GM18511 (cell line): Measurements from ENCODE around the gene LIMK2.
"Not testable (repeated sequence)": the region's sequence is repeated elsewhere in the genome, so short reads cannot be mapped to it uniquely, and the experiment has no call there.

Source experiments
- ATAC-seq: cut with Tn5 transposase; IDR thresholded peaks from one replicate; pipeline ENCODE4 v1.9.1; 2021; ENCODE audit warnings: mild to moderate bottlenecking, moderate library complexity; ENCODE audit not compliant: unreplicated experiment

The LIMK2 gene

GRCh38 chr22:31210556-31211421, 1.3 kb upstream of the LIMK2 start:
- ATAC-seq, result no peak

- no peak for ATAC-seq
Observed at GRCh38 chr22:31211482-31211861, 626 bp upstream of the LIMK2 start.

DNA sequence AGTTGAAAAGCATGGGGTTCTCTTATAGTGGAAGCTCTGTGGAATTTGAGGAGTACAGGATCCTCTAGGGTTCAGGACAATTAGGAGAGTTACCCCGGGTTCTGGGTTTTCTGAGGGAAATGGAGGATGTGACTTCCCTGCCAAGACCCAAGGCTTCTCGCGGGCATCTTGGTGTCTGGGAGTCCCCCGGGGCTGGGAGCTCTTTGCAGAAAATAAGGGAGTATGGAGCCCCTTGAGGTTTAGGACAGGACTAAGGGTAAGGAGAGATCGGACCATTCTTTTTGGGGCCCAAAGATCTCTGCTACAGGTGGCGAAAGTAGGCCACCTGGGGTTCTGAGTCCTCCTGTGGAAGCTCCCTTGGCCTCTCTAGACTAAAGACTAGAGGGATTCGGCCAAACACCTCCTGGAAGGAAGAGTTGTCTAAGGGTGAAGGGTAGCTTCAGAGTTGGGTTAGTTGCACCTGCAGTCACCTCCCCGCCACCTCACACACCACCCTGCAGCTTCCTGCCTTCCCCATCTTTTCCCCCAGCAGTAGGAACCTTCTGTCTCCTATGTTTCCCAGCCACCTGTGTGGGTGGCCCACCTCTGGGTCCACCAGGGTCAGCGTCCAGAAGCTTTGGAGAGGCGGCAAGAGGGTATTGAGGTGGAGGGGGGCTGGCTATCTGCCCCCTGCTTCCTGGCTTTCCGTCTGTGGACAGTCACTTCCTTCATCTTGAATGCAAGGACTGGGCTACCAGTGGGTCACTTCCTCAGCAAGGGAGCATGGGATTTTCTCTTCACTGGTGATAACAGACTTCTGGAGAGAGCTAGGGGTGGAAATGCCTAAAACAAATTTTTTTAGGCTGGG, 908 bp downstream of the LIMK2 start:
- no peak for ATAC-seq

DNA sequence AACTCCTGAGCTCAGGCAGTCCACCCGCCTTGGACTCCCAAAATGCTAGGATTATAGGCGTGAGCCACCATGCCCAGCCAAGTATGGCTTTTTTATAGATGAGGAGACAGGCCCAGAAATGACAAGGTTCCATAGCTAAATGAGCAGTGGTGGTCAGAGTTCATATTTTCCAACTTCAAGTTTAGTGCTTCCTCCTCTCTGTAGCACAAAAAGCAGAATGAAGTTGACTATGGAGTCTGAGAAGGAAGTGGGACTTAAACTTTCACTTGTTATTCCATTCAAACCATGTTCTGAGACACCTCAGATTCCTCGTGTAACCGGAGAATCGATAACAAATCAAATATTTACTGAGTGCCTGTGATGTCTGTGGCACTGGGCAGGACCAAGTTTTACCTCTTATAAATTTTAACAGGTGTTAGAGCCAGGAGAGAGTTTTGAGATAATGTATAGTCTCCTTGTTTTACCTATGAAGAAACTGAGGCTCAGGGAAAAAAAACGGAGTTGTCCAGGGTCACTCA, 3.0 kb downstream of the LIMK2 start:
- ATAC-seq, result no peak

GRCh38 chr22:31218565-31219262, 6.6 kb downstream of the LIMK2 start:
- no peak for ATAC-seq

- ATAC-seq, result no peak
Observed at GRCh38 chr22:31221084-31221483, 9.0 kb downstream of the LIMK2 start.

GRCh38 chr22:31222736-31223135, 10.6 kb downstream of the LIMK2 start:
- ATAC-seq, result no peak

GRCh38 chr22:31223786-31224191, 11.7 kb downstream of the LIMK2 start:
- no peak for ATAC-seq

GRCh38 chr22:31224691-31225090, 12.6 kb downstream of the LIMK2 start:
- not testable (repeated sequence) for ATAC-seq

- no peak for ATAC-seq
Observed at GRCh38 chr22:31227186-31227585, 15.1 kb downstream of the LIMK2 start.

DNA sequence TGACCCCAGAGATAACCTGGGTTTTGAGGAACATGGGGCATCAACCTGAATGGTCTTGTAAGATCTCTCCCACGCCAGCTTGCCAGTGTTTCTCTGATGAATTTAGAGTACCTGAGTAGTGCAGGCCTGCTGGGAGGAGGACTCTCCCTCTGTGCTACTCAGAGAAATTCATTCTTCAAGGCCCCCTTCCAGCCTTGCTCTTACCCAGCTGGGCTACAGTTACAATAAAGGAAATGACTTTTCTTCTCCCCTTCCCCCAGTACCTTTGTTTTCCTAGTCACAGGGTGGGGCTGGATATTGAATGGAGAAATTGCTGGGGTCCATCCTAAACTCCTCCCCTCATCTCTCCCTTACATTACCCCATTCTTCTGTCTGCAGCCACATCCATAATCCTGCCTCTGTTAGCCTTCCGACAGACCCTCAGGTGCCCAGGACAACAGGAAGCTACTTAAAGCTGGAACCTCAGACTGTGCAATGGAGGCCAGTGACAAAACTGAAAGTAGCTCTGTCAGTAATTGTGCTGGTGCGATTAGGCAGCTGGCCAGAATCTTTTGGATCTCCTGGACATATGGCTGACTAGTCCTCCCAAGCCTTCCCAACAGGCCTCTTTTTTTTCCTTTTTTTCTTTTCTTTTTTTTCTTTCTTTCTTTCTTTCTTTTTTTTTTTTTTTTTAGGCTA, 17.4 kb downstream of the LIMK2 start:
- ATAC-seq, result no peak

DNA sequence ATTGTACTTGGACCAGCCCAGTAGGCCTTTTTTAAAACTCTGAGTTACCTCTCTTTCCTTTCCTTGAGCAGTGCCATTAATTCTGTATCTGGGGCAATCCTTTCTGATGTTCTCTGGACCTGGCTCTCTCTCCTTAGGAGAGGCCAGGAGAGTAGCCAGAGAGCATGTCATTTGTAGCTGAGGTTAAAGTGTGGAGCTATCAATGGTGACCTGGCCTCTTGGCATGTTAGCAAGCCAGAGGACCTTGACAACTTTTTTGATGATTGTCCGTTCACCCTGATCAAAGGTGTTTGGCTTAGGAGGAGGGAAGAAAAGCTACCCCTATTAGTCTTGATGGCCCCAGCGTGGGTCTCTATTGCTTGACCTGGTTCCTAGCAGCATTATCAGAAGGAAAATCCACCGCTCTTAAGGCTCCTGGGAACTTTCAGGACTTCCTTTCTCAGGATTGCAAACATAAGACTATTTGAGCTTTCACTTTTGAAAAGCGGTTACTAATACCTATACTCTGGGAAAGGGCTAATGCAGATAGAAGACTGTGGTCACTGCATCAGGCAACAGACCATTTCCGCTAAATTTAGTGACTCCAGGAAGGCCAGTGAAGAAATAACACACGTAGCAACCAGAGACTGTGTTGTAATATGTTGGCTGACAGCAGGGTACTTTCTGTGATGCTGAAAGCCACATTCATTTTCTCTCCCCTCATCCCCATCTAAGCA, 18.2 kb downstream of the LIMK2 start:
- ATAC-seq, result no peak

- no peak for ATAC-seq
Observed at GRCh38 chr22:31230871-31231621, 18.9 kb downstream of the LIMK2 start.

DNA sequence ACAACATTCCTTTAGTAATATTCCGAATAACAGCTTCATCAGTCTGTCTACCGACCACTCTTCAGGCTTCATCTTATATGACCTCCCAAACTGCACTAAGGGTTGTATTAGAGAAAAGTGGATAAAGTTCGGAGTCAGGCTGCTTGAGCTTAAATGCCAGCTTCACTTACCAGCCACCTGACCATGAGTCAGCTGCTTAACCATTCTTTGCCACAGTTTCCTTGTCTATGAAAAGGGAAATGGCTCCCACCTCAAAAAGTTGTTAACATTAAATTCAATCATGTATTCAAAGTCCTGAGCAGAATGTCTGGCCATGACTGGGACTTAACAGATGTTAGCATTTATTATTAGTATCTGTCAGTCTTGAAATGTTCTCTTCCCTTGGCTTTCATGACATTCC, 20.9 kb downstream of the LIMK2 start:
- ATAC-seq, result no peak

DNA sequence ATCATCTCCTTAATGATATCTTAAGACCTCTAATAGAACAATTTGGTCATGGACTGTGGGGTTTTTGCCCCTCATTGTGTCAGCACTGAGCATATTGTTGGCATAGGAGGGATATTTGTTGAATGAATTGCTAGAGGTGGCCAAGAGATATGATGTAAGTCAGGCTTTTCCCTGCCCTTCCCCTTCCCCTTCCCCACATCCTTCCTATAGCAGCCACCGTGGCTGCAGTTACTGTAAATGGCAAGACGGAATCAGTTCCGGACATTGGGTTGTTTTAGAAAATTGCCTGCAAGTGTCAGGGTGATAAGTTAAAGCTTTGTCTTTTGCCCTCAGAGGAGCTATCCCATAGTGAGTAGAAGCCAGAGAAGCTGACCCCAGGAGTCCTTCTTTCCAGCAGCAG, 23.0 kb downstream of the LIMK2 start:
- ATAC-seq, result no peak

GRCh38 chr22:31236044-31236443, 23.9 kb downstream of the LIMK2 start:
- not testable (repeated sequence) for ATAC-seq

DNA sequence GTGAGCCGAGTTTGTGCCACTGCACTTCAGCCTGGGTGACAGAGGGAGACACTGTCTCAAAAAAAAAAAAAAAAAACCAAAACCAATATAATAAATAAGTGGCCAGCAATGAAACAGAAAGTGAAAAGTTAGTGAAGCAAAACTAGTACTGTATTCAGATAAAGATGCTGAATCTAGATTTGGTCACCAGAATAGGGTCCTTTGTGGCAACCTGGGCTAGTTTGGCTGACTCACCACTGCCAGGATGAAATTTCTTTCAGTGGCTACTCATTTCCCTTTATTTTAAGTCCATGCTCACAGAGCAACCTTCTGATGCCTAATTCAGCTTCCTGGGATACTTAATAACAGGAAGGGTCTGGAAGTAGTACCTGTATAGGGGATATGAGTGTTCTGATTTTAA, 26.0 kb downstream of the LIMK2 start:
- no peak for ATAC-seq

DNA sequence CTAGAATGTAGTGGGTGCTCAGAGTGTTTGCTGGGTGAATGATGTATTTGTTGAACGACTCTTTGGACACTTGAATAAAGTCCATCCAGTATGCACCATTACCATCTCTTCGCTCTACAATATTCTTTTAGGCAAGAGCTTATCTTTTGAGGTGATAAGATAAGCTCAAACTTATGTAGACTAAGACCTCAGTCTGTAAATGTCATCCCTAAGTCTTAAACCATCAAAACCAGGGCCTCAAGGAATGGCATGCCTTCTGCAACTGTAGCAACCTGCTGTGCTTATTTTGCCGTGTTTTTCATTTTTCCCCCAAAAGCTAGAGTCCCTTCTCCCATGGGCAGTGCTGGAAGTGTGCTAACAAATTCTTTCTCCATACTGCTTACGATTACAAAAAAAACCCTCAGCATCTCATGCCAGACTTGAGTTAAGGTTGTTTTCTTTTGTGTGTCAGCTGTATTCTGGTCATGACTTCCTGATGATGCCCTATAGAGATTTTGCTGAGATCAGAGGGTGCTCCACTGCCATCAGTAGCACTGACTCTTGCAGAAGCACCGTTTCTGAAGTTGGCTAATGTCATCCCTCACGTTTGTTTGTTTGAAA, 27.8 kb downstream of the LIMK2 start:
- no peak for ATAC-seq

DNA sequence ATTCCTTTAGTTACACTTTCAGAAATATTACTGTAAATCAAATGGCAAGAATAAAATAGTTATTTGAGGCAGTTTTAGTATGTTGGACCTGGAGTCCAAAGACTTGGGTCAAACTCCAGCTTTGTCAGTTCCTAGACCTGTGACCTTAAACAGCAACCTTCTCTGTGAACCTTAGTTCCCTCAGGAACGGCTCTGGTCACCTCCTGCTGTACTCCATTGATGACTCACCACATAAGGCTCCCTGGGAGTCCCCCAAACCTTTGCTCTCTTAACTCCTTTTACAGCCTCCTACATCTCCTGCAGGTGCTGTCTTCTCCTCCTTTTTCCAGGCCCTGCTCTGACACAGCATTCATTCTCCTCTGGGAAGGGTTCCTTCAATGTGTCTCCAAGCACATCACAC, 29.1 kb downstream of the LIMK2 start:
- ATAC-seq, result no peak
